Bronchial epithelial cell (primary cell): Measurements from ENCODE around the gene LPAR3. TPM values are rescaled to one million over a fixed set of nuclear protein-coding genes. Genes with fewer than 3 reads are reported as not detected.

Source experiments
- DNase-seq: peaks from one replicate; pipeline ENCODE4 v3.0.0-alpha.2; 2010; ENCODE audit warnings: low read depth
- FAIRE-seq: peaks from 2 replicates; lab custom pipeline; 2011; peaks lifted over from hg19 to GRCh38; lab: Jason Lieb, UNC
- H3K27me3 ChIP-seq: 2 replicates; pipeline ENCODE4 v1.5.1; 2011; ENCODE audit warnings: low read length; ENCODE audit not compliant: control insufficient read depth, insufficient read depth
- H3K36me3 ChIP-seq: 2 replicates; pipeline ENCODE4 v1.5.1; 2011; ENCODE audit warnings: low read length; ENCODE audit not compliant: control insufficient read depth, insufficient read depth
- H3K4me3 ChIP-seq: 2 replicates; pipeline ENCODE4 v1.5.1; 2011; ENCODE audit warnings: mild to moderate bottlenecking, low read depth, low read length, control low read depth
- total RNA-seq: library from RNA; depleted of rRNA; stranded (reverse); fragments of >200 nt; gene quantifications from 2 replicates; pipeline ENCODE4 v1.2.1, GENCODE V29; 2014
- TF ChIP-seq, protein P1 (sequence below): IDR thresholded peaks from 2 replicates; pipeline ENCODE4 v1.5.1; 2011; ENCODE audit warnings: mild to moderate bottlenecking, moderate library complexity, low read length, control low read depth, inconsistent platforms; ENCODE audit not compliant: insufficient read depth, severe bottlenecking

The LPAR3 gene
- total RNA-seq, 1 donor from 2014 or later, result 104 TPM

DNA sequence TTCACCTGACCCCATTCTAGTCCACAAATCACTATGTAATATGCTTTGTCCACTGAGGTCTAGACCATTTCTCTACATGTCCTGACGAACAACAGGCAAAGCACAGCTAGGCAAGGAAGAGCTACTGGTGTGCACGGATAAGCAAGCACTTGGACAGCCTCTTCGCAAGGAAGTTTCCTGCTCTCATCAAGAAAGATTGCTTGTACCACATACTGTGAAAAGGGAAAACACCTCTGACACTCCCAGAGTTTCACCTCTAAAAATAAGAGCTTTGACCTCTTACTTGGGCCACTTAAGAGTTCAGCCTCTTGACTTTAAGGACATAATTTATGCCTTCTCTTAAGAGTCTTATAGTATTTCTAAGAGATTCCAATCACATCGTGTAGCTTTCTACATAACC lies 36.0 kb upstream of the LPAR3 start:
- Histone ChIP-seq H3K36me3 (no peaks in the 10 kb centered on the region), H3K4me3 (no peak overlapping the region), H3K27me3 (no peaks in the 10 kb centered on the region)
- FAIRE-seq (no peak), DNase-seq (no peak)
- TF ChIP-seq, protein P1, sequence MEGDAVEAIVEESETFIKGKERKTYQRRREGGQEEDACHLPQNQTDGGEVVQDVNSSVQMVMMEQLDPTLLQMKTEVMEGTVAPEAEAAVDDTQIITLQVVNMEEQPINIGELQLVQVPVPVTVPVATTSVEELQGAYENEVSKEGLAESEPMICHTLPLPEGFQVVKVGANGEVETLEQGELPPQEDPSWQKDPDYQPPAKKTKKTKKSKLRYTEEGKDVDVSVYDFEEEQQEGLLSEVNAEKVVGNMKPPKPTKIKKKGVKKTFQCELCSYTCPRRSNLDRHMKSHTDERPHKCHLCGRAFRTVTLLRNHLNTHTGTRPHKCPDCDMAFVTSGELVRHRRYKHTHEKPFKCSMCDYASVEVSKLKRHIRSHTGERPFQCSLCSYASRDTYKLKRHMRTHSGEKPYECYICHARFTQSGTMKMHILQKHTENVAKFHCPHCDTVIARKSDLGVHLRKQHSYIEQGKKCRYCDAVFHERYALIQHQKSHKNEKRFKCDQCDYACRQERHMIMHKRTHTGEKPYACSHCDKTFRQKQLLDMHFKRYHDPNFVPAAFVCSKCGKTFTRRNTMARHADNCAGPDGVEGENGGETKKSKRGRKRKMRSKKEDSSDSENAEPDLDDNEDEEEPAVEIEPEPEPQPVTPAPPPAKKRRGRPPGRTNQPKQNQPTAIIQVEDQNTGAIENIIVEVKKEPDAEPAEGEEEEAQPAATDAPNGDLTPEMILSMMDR, result no peak

DNA sequence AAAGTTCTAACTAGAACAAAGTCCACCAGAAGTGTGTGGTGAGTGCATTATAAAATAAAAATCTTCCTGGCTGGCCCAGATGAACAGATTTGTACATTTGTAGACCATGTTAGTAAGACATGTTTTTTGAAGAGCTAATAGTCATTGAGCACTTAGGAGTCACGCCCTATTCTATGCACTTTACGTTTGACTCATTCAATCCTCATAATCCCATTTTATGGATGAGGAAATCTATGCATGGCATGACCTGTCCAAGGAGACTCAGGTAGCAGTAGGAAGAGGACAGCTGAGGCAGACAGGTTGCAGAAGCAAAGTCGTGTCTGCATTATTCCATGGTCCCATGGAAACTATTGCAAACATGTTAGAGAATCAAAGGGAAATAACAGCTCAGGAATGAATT lies 30.3 kb upstream of the LPAR3 start:
- FAIRE-seq (no peak), DNase-seq (peak; percentile 44)
- Histone ChIP-seq H3K27me3 (no peaks in the 10 kb centered on the region), H3K36me3 (no peaks in the 10 kb centered on the region), H3K4me3 (no peak overlapping the region)
- TF ChIP-seq, protein P1, result no peak

DNA sequence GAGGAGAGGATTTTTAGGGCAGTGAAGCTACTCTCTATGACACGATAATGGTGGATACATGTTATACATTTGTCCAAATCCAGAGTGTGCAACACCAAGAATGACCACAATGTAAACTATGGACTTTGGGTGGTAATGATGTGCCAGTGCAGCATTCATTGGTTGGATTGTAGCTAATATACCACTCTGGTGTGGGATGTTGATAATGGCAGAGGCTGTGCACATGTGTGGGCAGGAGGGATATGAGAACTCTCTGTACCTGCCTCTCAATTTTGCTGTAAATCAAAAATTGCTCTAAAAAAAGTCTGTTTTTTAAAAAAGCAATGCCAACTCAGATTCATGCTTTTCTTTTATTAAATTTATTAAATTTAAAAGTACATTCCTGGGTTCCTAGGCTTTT lies 27.2 kb upstream of the LPAR3 start:
- Histone ChIP-seq H3K27me3 (no peaks in the 10 kb centered on the region), H3K4me3 (no peak overlapping the region), H3K36me3 (no peaks in the 10 kb centered on the region)
- DNase-seq (no peak), FAIRE-seq (no peak)
- TF ChIP-seq, protein P1, result no peak

DNA sequence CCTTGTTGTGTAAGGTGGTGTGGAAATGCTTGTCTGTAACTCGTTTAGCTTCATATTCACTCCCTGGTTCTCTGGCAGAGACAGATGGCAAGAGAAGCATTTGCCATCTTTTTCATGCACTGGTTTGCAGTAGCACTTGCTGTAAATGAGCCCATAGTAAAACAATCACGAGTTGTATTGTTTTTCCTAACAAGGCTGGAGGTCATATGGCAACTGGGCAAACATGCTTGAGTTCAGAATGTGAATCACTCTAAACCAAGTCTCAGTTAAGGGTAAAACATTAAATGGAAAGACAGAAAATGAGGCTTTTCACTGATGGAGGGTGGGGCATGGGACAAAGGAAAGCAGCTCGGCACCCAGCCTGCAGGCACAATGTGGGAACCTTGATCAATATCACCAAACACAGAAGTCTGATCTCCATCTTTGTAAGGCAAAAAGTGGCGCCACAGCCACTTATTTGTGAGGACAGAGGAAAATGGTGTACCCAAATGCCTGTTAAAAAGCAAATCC lies 26.5 kb upstream of the LPAR3 start:
- FAIRE-seq, result no peak
- Histone ChIP-seq H3K4me3 (no peak overlapping the region), H3K36me3 (no peaks in the 10 kb centered on the region), H3K27me3 (no peaks in the 10 kb centered on the region)
- DNase-seq, result no peak
- TF ChIP-seq, protein P1, result no peak

DNA sequence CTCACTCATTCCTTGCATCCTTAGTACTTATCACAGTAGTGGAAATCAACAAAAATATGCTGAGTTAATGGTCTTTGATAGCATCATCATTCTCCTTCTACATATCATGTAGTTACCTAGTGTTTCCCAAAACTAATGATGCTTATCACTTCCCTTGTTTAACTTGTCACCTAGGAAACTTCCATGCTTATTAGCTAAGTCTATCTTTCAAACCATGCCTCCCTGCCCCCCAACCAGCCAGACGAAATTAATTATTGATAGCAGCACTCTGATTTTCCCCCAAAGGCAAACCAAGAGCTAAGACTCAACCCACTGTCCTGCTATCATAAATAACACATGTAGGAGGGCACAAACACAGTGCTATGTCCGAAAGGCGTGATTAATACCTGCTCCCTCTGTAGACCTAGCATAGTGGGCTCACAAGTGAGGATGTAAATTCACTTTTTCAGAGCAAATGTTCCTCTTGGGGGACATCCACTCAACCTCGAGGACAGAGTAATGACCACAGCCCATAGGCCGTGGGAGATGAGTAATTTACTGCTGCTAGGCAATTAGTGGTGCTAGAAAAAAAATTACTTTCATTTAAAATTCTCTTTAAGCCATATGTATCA lies 25.8 kb upstream of the LPAR3 start:
- Histone ChIP-seq H3K4me3 (no peak overlapping the region), H3K27me3 (no peaks in the 10 kb centered on the region), H3K36me3 (no peaks in the 10 kb centered on the region)
- no peak for DNase-seq
- TF ChIP-seq, protein P1, result no peak
- no peak for FAIRE-seq

DNA sequence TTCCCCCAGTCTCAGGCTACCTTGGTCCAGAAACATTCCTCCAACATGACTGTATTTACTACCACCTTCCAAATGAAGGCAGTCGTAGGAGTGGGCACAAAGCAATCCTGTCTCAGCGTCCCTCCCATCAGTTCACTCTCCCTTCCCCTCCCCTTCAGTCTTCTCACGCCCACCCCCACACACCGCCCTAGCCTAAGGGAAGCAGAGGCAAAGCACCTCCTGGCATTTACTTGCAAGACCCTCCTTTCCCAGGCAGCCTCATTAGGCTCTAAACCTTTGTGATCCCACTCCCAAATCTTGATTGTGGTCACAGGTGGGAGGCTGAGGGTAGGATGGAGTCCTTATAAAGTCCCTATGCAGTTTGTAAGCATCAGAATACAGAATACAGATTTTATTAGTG lies 23.9 kb upstream of the LPAR3 start:
- TF ChIP-seq, protein P1, result no peak
- H3K27me3 ChIP-seq, result no peaks in the 10 kb centered on the region
- no peak for FAIRE-seq

More for the DNA sequence above, 23.9 kb upstream of the LPAR3 start:
- no peaks in the 10 kb centered on the region for H3K36me3 ChIP-seq
- no peak for DNase-seq
- no peak overlapping the region for H3K4me3 ChIP-seq
